Stimulated activated CD8-positive, alpha-beta memory T cell treated with anti-CD3 and anti-CD28 coated beads, Interleukin-2, amount 100 ng/mL, for 1 hour (primary cell): ENCODE results near the gene SURF1.
"Not testable (repeated sequence)": the region's sequence is repeated elsewhere in the genome, so short reads cannot be mapped to it uniquely, and the experiment has no call there.

ENCODE experiments used
- DNase-seq, 2 donors: peaks; one replicate each; pipeline ENCODE4 v3.0.0-alpha.2; 2020; ENCODE audit warnings: low read depth in 2 of 2

The SURF1 gene

GRCh38 chr9:133383438-133383837 lies 27.2 kb upstream of the SURF1 start:
- no peak for DNase-seq

GRCh38 chr9:133382507-133383141 lies 26.3 kb upstream of the SURF1 start:
- DNase-seq = no peak

- DNase-seq = no peak
Measured at GRCh38 chr9:133380734-133381133, 24.4 kb upstream of the SURF1 start.

- no peak for DNase-seq
Measured at GRCh38 chr9:133379153-133380086, 23.1 kb upstream of the SURF1 start.

GRCh38 chr9:133378408-133378962 lies 22.2 kb upstream of the SURF1 start:
- no peak for DNase-seq

GRCh38 chr9:133377721-133378216 lies 21.5 kb upstream of the SURF1 start:
- DNase-seq = no peak

- DNase-seq = not testable (repeated sequence)
Measured at GRCh38 chr9:133377280-133377679, 21.0 kb upstream of the SURF1 start.

GRCh38 chr9:133375724-133376654 lies 19.7 kb upstream of the SURF1 start, which contains the start of the genes STKLD1 and SURF4:
Gene STKLD1 (plus strand): TSS chr9:133376366. CDS start chr9:133376474, 108 bp downstream.
Gene SURF4 (minus strand): TSS chr9:133376060. CDS start chr9:133375969, 91 bp downstream.
- peak; percentile 89 to 92 for DNase-seq

GRCh38 chr9:133375116-133375723 lies 18.9 kb upstream of the SURF1 start:
- no peak for DNase-seq

GRCh38 chr9:133374612-133375115 lies 18.4 kb upstream of the SURF1 start:
- no peak for DNase-seq

GRCh38 chr9:133372144-133372543 lies 15.9 kb upstream of the SURF1 start:
- DNase-seq = no peak

- DNase-seq = peak; percentile 34 to 38
Measured at GRCh38 chr9:133371261-133371711, 15.0 kb upstream of the SURF1 start.

- no peak for DNase-seq
Measured at GRCh38 chr9:133370685-133371084, 14.4 kb upstream of the SURF1 start.

- DNase-seq = no peak
Measured at GRCh38 chr9:133369933-133370332, 13.6 kb upstream of the SURF1 start.

GRCh38 chr9:133369422-133369821 lies 13.1 kb upstream of the SURF1 start:
- DNase-seq = no peak

- no peak for DNase-seq
Measured at GRCh38 chr9:133368249-133368881, 12.1 kb upstream of the SURF1 start.

- DNase-seq = no peak
Measured at GRCh38 chr9:133367778-133368177, 11.5 kb upstream of the SURF1 start.

GRCh38 chr9:133367221-133367620 lies 10.9 kb upstream of the SURF1 start:
- no peak for DNase-seq

- no peak for DNase-seq
Measured at GRCh38 chr9:133366435-133366834, 10.1 kb upstream of the SURF1 start.
